NCI-H345 treated with DMSO at 0.1 percent for 48 hours (cell line): Measurements from ENCODE around the gene METTL22.

Experiments
- DNase-seq: peaks from one replicate; lab custom pipeline; 2025; ENCODE audit not compliant: unreplicated experiment; lab: John Stamatoyannopoulos, UW

The METTL22 gene

GRCh38 chr16:8663192-8664089 is 41.9 kb downstream of the METTL22 start:
- DNase-seq = no peak

DNA sequence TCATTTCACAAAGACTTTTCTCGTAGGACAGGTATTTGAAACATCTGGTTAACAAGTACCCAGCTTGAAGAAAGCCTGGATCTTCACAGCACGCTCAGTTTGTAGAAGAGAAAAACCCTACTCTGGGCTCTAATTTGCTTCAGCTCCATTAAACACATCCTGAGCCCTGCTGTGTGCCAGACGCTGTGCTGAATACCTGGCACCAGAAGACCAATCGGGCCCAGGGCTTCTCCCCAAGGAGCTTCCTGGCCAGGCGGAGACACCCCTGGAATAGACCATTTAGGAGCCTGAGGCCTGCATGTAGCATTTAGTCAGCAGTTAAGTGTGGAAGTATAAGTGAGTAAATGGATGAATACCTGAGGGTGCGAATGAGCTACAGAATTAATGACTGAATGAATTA is 44.0 kb downstream of the METTL22 start:
- no peak for DNase-seq

DNA sequence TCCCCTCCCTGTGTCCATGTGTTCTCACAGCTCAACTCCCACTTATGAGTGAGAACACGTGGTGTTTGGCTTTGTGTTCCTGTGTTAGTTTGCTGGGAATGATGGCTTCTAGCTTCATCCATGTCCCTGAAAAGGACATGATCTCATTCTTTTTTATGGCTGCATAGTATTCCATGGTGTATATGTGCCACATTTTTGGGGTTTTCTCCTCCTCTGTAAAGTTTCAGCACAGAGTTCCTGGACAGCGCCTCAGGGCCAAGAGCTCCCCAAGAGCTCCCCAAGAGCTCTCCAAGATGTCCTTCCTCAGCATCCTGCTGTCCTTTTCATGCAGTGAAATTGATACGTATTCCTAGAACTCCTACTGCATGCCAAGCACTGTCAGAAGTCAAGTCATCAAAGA is 46.0 kb downstream of the METTL22 start:
- DNase-seq = no peak

- DNase-seq = no peak
Observed at GRCh38 chr16:8668113-8668512, 46.6 kb downstream of the METTL22 start.

DNA sequence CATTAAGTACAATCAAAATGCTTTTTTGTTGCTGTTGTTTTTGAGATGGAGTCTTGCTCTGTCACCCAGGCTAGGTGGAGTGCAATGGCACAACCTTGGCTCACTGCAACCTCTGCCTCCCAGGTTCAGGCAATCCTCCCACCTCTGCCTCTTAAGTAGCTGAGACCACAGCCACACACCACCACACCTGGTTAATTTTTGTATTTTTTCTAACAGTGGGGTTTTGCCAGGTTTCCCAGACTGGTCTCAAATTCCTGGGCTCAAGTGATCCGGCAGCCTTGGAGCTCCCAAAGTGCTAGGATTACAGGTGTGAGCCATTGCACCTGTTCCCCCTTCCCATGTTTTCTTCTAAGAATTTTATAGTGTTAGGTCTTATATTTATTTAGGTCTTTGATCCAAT is 48.0 kb downstream of the METTL22 start:
- no peak for DNase-seq

GRCh38 chr16:8670014-8670560 is 48.6 kb downstream of the METTL22 start:
- DNase-seq = no peak

DNA sequence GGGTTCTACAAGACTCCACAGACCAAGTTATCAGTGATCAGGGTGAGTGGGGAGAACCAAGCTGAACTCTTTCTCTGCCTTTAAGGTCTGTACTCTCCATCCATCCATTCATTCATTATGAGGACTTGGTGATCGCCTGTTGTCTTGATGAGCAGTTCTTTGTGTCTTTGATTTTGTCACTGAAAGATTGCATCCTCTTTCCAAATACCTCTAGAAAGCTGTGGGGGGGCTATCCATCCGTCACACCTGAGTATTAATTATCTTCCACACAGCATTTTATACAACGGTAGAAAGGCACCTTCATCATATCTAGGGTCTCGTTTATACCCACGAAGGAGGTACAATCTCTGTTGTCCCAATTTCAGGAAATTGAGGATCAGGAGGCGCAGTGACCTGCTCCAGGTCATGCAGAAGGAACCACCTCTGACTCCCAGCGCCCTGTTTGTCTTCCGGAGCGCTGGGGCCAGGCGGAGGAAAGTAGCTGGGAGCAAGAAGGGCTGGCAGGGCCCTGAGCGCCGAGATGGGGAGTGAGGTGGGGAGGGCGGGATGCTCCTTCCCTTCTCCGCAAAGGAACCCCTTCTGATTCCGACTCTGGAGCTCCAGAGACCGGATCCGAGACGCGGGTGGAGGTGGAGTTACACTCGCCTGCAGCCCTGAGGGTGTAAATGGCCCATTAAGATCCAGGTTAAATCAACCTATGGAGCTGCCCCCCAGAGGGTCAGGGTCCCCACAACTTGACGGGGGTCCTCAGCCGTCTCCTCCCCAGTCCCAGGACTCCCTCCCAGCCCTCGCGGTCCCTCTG is 52.3 kb downstream of the METTL22 start:
- DNase-seq = no peak

DNA sequence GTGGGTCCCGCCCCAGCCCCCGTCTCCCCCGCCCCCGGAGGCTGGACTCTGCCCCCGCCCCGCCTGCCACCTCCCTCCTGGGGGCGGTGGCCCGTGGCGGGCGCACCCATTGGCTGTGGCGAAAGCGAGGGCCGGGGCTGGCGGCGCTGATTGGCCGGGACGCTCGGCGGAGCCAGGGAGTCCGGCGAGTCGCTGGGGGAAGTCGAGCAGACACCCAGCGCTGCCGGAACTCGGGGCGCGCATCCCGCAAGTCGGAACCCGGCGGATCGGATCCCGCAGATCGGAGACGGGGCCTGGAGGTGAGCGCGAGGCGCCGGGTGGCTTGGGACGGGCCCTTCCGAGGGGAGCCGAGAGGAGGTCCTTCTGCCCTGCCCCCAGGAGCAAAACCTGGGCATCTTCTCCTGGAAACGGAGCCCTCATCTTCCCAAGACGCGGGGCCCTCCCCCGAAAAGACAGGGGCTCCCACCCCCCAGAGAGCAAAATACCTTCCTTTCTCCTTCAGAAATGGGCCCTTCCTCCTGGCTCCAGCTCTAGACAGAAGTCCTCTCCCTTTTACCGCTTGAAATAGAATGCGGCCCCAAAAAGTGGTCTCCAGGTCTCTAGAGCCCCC is 53.0 kb downstream of the METTL22 start, which contains the start of gene ABAT:
TSS of gene ABAT (plus strand) at position 205 of the 610 bp plus-strand sequence. CDS start 61,123 bp downstream, outside the sequence.
- peak; percentile 57 for DNase-seq

GRCh38 chr16:8675183-8676159 is 54.0 kb downstream of the METTL22 start:
- no peak for DNase-seq

DNA sequence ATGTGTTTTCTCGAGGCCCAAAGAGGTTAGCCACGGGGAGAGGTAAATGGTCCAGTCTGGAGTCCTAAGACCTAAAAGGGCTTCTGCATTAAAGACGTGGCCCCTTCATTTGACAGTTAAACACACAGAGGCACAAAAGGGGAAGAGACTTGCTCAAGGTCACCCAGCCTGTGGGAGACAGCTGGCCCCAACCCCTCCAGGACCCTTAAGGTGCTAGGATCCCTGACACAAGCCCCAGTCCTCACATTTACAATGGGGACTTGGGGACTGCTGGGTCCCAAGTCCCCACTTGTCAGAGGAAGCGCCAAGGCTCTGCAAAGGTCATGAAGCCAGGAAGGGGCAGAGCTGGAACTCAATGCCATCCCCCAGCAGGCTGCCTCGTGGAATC is 54.7 kb downstream of the METTL22 start:
- DNase-seq = no peak

- DNase-seq = no peak
Observed at GRCh38 chr16:8676737-8677375, 55.4 kb downstream of the METTL22 start.

DNA sequence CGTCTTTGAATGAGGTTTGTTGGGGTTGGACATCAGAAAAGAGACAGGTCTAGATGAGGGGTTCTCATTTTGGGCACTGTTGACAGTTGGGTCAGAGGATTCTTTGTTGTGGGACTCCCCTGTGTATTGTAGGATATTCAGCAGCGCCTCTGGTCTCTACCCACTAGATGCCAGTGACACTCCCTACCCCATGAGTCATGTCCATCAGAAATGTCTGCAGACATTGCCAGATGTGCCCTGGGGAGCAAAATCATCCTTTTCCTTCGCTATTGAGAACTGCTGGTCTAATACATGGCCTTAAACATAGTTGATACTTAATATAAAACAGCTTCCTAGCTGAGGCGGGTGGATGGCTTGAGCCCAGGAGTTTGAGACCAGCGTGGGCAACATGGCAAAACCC is 56.0 kb downstream of the METTL22 start:
- DNase-seq = no peak

DNA sequence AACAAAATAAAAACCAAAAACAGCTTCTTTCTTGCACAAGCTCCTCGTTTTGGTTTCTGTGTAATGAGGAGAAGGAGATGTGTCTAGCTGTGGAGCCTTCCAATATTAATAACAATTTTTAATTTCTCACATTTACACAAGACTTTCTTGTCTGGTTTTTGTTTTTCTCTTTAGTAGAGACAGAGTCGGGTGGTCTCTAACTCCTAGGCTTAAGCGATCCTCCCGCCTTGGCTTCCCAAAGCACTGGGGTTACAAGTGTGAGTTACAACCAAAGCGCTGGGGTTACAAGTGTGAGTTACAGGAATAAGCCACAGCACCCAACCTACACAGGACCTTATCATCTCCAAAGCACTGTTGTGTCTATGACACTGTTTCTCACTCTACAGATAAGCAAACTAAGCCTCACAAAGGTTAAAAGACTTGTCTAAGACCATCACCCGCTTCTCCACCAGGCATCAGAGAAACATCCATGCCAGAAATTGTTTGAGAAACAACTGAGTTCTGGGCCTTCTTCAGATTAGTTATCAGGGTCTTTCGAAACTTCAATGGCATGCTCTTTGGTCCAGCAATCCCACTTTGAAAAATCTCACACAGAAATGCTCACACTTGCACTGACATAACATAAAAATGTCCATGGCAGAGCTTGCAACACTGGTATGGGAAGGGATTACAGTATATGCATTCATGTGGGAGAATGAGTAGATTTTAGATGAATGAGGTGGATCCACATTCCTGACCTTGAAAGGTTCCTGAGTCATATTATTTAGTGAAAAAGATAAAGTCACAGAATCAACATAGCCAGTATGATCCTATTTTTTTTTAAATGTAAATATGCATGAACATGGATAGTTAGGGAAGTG is 56.8 kb downstream of the METTL22 start:
- no peak for DNase-seq

- DNase-seq = no peak
Observed at GRCh38 chr16:8679151-8679550, 57.7 kb downstream of the METTL22 start.

- DNase-seq = no peak
Observed at GRCh38 chr16:8682551-8683259, 61.2 kb downstream of the METTL22 start.

DNA sequence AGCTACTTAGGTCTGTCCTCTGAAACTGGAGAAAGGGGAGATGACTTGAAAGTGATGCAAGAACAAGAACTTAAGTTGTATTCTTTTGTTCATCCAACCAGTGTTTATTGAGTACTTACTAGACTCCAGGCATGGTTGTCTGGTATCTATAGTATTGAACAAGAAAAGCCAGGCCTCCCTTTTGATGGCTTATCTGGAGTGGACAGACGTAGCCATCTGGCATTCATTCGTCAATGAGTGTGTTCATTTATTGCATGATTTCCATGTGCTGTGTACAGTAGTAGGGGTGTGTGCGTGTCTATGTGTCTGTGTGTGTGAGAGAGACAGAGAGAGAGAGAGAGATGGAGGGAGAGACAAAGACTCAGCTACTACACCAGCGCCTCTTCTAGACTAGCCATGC is 62.1 kb downstream of the METTL22 start:
- no peak for DNase-seq

- DNase-seq = no peak
Observed at GRCh38 chr16:8685617-8686016, 64.1 kb downstream of the METTL22 start.

GRCh38 chr16:8686031-8686621 is 64.6 kb downstream of the METTL22 start:
- DNase-seq = no peak
